ENCODE measurements around the gene NLRP13. TPM values are rescaled to one million over a fixed set of nuclear protein-coding genes. Genes with fewer than 3 reads are reported as not detected.

NLRP13 gene
- not detected in 2 replicates for total RNA-seq

GRCh38 chr19:55931936-55932386 is at the start of gene NLRP13:
TSS of gene NLRP13 (minus strand) at chr19:55932336. CDS start at chr19:55932311, 25 bp downstream.

GRCh38 chr19:55947532-55947931 is 15.4 kb upstream of the NLRP13 start, which contains the start of gene NLRP8:
TSS of gene NLRP8 (plus strand) at chr19:55947832.

Other genes with a start within 250 kb of the NLRP13 start
- not detected in 2 replicates for gene NLRP9, start 193.9 kb downstream of the NLRP13 start, total RNA-seq
- not detected in 2 replicates for gene RFPL4A, start 173.2 kb downstream of the NLRP13 start, total RNA-seq
- gene RFPL4AL1, start 163.2 kb downstream of the NLRP13 start, total RNA-seq = not detected in 2 replicates
- gene NLRP11, start 100.3 kb downstream of the NLRP13 start, total RNA-seq = not detected in 2 replicates
- gene NLRP4, start 95.8 kb downstream of the NLRP13 start, total RNA-seq = not detected in 2 replicates
- gene NLRP8, start 15.5 kb upstream of the NLRP13 start, total RNA-seq = not detected in 2 replicates
- not detected in 2 replicates for gene NLRP5, start 54.4 kb upstream of the NLRP13 start, total RNA-seq
- 26.5 and 39.7 TPM in 2 replicates for gene ZNF787, start 189.0 kb upstream of the NLRP13 start, total RNA-seq
- 11.3 and 15.1 TPM in 2 replicates for gene ZNF444, start 209.0 kb upstream of the NLRP13 start, total RNA-seq
- not detected in 2 replicates for gene GALP, start 243.7 kb upstream of the NLRP13 start, total RNA-seq